Loucy (cell line): ENCODE data around the gene SLC2A5.

ENCODE experiments used
- H2AFZ ChIP-seq: fragments of 200-600 bp; sonication (generic); 2 replicates; pipeline ENCODE4 v1.6.0; 2016; ENCODE audit warnings: antibody characterized with exemption, mild to moderate bottlenecking, low read length, moderate library complexity
- H3F3A ChIP-seq: fragments of 200-600 bp; 2 replicates; pipeline ENCODE4 v1.6.0; 2016; ENCODE audit warnings: antibody characterized with exemption, low read depth, mild to moderate bottlenecking
- H3K27me3 ChIP-seq: fragments of 200-600 bp; sonication (generic); 2 replicates; pipeline ENCODE4 v1.6.1; 2014; ENCODE audit warnings: low read length, mild to moderate bottlenecking; ENCODE audit not compliant: insufficient read depth, poor library complexity, severe bottlenecking
- H3K36me3 ChIP-seq: fragments of 200-600 bp; sonication (generic); 2 replicates; pipeline ENCODE4 v1.6.1; 2016; ENCODE audit warnings: low read length; ENCODE audit not compliant: insufficient read depth
- H3K4me1 ChIP-seq: fragments of 200-600 bp; sonication (generic); 2 replicates; pipeline ENCODE4 v1.5.1; 2014; ENCODE audit warnings: low read length, mild to moderate bottlenecking; ENCODE audit not compliant: insufficient read depth, poor library complexity, severe bottlenecking
- H3K4me2 ChIP-seq: fragments of 200-600 bp; sonication (generic); 2 replicates; pipeline ENCODE4 v1.6.0; 2014; ENCODE audit warnings: antibody characterized with exemption, low read length, low read depth, mild to moderate bottlenecking; ENCODE audit not compliant: poor library complexity, severe bottlenecking
- H3K4me3 ChIP-seq: fragments of 200-600 bp; sonication (generic); 2 replicates; pipeline ENCODE4 v1.5.1; 2014; ENCODE audit warnings: low read length, mild to moderate bottlenecking, mixed read lengths; ENCODE audit not compliant: poor library complexity, severe bottlenecking
- H3K79me2 ChIP-seq: fragments of 200-600 bp; sonication (generic); 2 replicates; pipeline ENCODE4 v1.6.1; 2014; ENCODE audit warnings: low read length; ENCODE audit not compliant: insufficient read depth
- H3K9ac ChIP-seq: fragments of 200-600 bp; sonication (generic); 2 replicates; pipeline ENCODE4 v1.6.0; 2014; ENCODE audit warnings: mild to moderate bottlenecking, low read depth, low read length, moderate library complexity; ENCODE audit not compliant: poor library complexity, severe bottlenecking
- H3K9me2 ChIP-seq: fragments of 200-600 bp; sonication (generic); replicated peaks from 2 replicates; pipeline ENCODE4 v1.6.1; 2016; ENCODE audit warnings: low read depth, low read length, mixed read lengths
- H3K9me3 ChIP-seq: fragments of 200-600 bp; sonication (generic); 2 replicates; pipeline ENCODE4 v1.6.1; 2014; ENCODE audit warnings: mild to moderate bottlenecking, antibody characterized with exemption, low read length, low read depth; ENCODE audit not compliant: insufficient read depth
- H4K20me1 ChIP-seq: fragments of 200-600 bp; sonication (generic); 2 replicates; pipeline ENCODE4 v1.6.0; 2014; ENCODE audit warnings: antibody characterized with exemption, low read length, mild to moderate bottlenecking; ENCODE audit not compliant: insufficient read depth, poor library complexity, severe bottlenecking
- CTCF ChIP-seq: fragments of 200-600 bp; sonication (generic); conservative IDR thresholded peaks from 2 replicates; pipeline ENCODE4 v1.5.1; 2014; ENCODE audit warnings: mild to moderate bottlenecking, antibody characterized with exemption, low read length
- EZH2phosphoT487 ChIP-seq: fragments of 200-600 bp; IDR thresholded peaks from 2 replicates; pipeline ENCODE4 v1.6.1; 2018; ENCODE audit warnings: antibody characterized with exemption, mild to moderate bottlenecking, moderate library complexity, borderline replicate concordance

SLC2A5 gene

DNA sequence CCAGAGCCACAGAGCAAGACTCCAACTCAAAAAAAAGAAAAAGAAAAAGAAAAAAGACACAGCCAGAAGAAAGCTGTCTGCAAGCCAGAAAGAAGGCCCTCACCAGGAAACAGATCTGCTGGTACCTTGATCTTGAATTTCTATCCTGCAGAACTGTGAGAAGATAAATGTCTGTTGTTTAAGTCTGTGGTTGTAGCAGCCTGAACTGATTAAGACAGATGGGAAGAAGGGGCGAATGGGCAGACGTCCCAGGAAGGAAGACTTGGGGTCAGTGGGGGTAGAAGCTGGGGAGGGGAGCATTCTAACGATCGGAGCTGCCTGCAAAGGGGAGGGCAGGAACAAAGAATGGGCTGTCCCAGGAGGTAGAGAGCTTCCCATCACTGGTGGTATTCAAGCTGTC lies 49.5 kb downstream of the SLC2A5 start:
- TF ChIP-seq EZH2phosphoT487 (no peak), CTCF (no peak)
- H2AFZ ChIP-seq = peak overlapping the region; percentile 67; the same call in 1 of the 2 replicates
- H4K20me1 ChIP-seq = no peaks in the 10 kb centered on the region
- no peak overlapping the region for H3K4me2 ChIP-seq
- H3K79me2 ChIP-seq = no peaks in the 10 kb centered on the region
- no peak overlapping the region for H3K9ac ChIP-seq
- no peaks in the 10 kb centered on the region for H3K4me1 ChIP-seq
- H3K36me3 ChIP-seq = no peaks in the 10 kb centered on the region
- H3K9me3 ChIP-seq = no peaks in the 10 kb centered on the region
- H3K9me2 ChIP-seq = no peaks in the 10 kb centered on the region
- no peaks in the 10 kb centered on the region for H3F3A ChIP-seq
- no peak overlapping the region for H3K4me3 ChIP-seq
- no peaks in the 10 kb centered on the region for H3K27me3 ChIP-seq

GRCh38 chr1:9018333-9018732 lies 51.1 kb downstream of the SLC2A5 start:
- H3K27me3 ChIP-seq = no peaks in the 10 kb centered on the region
- no peaks in the 10 kb centered on the region for H4K20me1 ChIP-seq
- no peak overlapping the region for H3K4me2 ChIP-seq
- H3K79me2 ChIP-seq = no peaks in the 10 kb centered on the region
- no peak overlapping the region for H3K9ac ChIP-seq
- no peaks in the 10 kb centered on the region for H3K36me3 ChIP-seq
- H3F3A ChIP-seq = no peaks in the 10 kb centered on the region
- no peaks in the 10 kb centered on the region for H3K9me3 ChIP-seq
- no peak for TF ChIP-seq EZH2phosphoT487
- no peak for TF ChIP-seq CTCF
- H2AFZ ChIP-seq = no peak overlapping the region
- no peaks in the 10 kb centered on the region for H3K9me2 ChIP-seq
- H3K4me3 ChIP-seq = no peak overlapping the region
- no peaks in the 10 kb centered on the region for H3K4me1 ChIP-seq

GRCh38 chr1:9016455-9016854 lies 53.0 kb downstream of the SLC2A5 start:
- no peaks in the 10 kb centered on the region for H3K27me3 ChIP-seq
- no peak for TF ChIP-seq CTCF
- no peak for TF ChIP-seq EZH2phosphoT487
- H3K9me2 ChIP-seq = no peaks in the 10 kb centered on the region
- no peaks in the 10 kb centered on the region for H4K20me1 ChIP-seq
- H3K36me3 ChIP-seq = no peaks in the 10 kb centered on the region
- no peaks in the 10 kb centered on the region for H3F3A ChIP-seq
- no peak overlapping the region for H3K4me3 ChIP-seq
- H3K9ac ChIP-seq = no peak overlapping the region
- no peaks in the 10 kb centered on the region for H3K9me3 ChIP-seq
- H2AFZ ChIP-seq = no peak overlapping the region
- H3K4me1 ChIP-seq = no peaks in the 10 kb centered on the region
- no peak overlapping the region for H3K4me2 ChIP-seq
- H3K79me2 ChIP-seq = no peaks in the 10 kb centered on the region
